OCI-LY1 (cell line): ENCODE results near the gene DPAGT1.

ENCODE experiments used
- H2AFZ ChIP-seq: fragments of 200-600 bp; sonication (generic), shearing (Covaris generic); 2 replicates; pipeline ENCODE4 v1.6.0; 2014; ENCODE audit warnings: antibody characterized with exemption, mild to moderate bottlenecking, low read length
- H3F3A ChIP-seq: fragments of 200-600 bp; sonication (generic), shearing (Covaris generic); 2 replicates; pipeline ENCODE4 v1.6.0; 2014; ENCODE audit warnings: mild to moderate bottlenecking, antibody characterized with exemption, low read length, moderate library complexity; ENCODE audit not compliant: insufficient read depth
- H3K27ac ChIP-seq: fragments of 200-600 bp; sonication (generic); 2 replicates; pipeline ENCODE4 v1.5.1; 2014; ENCODE audit warnings: low read length, mixed run types, mild to moderate bottlenecking, low read depth; ENCODE audit not compliant: poor library complexity, severe bottlenecking
- H3K27me3 ChIP-seq: fragments of 200-600 bp; sonication (generic); 2 replicates; pipeline ENCODE4 v1.6.0; 2014; ENCODE audit warnings: antibody characterized with exemption, mild to moderate bottlenecking, low read length, moderate library complexity; ENCODE audit not compliant: insufficient read depth
- H3K36me3 ChIP-seq: fragments of 200-600 bp; sonication (generic); 2 replicates; pipeline ENCODE4 v1.6.1; 2014; ENCODE audit warnings: mild to moderate bottlenecking, antibody characterized with exemption, low read length, moderate library complexity, mixed read lengths; ENCODE audit not compliant: insufficient read depth
- H3K4me1 ChIP-seq: fragments of 200-600 bp; sonication (generic); 2 replicates; pipeline ENCODE4 v1.5.1; 2014; ENCODE audit warnings: mild to moderate bottlenecking, low read length, moderate library complexity; ENCODE audit not compliant: insufficient read depth, severe bottlenecking
- H3K4me2 ChIP-seq: fragments of 200-600 bp; sonication (generic), shearing (Covaris generic); 2 replicates; pipeline ENCODE4 v1.6.1; 2014; ENCODE audit warnings: low read length
- H3K4me3 ChIP-seq: fragments of 200-600 bp; sonication (generic); 2 replicates; pipeline ENCODE4 v1.5.1; 2014; ENCODE audit warnings: low read length, low read depth, mild to moderate bottlenecking, mixed read lengths; ENCODE audit not compliant: poor library complexity, severe bottlenecking
- H3K79me2 ChIP-seq: fragments of 200-600 bp; shearing (Covaris generic); 2 replicates; pipeline ENCODE4 v1.6.1; 2016; ENCODE audit warnings: mixed run types, low read length, mixed read lengths; ENCODE audit not compliant: insufficient read depth
- H3K9ac ChIP-seq: fragments of 200-600 bp; sonication (generic), shearing (Covaris generic); 2 replicates; pipeline ENCODE4 v1.6.1; 2014; ENCODE audit warnings: mild to moderate bottlenecking, low read length, mixed read lengths
- H3K9me2 ChIP-seq: fragments of 200-600 bp; sonication (generic), shearing (Covaris generic); 2 replicates; pipeline ENCODE4 v1.6.1; 2014; ENCODE audit warnings: low read depth, mild to moderate bottlenecking, low read length, mixed read lengths
- H3K9me3 ChIP-seq: fragments of 200-600 bp; shearing (Covaris generic); 2 replicates; pipeline ENCODE4 v1.6.1; 2014; ENCODE audit warnings: low read length, mixed read lengths
- H4K20me1 ChIP-seq: fragments of 200-600 bp; sonication (generic), shearing (Covaris generic); 2 replicates; pipeline ENCODE4 v1.6.0; 2016; ENCODE audit warnings: mild to moderate bottlenecking, low read length; ENCODE audit not compliant: insufficient read depth
- CTCF ChIP-seq: fragments of 200-600 bp; sonication (generic), shearing (Covaris generic); IDR thresholded peaks from 2 replicates; pipeline ENCODE4 v1.5.1; 2017; ENCODE audit warnings: mild to moderate bottlenecking, antibody characterized with exemption, low read length, moderate library complexity, mixed read lengths
- EZH2 ChIP-seq: fragments of 200-600 bp; sonication (generic), shearing (Covaris generic); IDR thresholded peaks from 2 replicates; pipeline ENCODE4 v1.8.0; 2017; ENCODE audit warnings: borderline replicate concordance, mixed run types, mild to moderate bottlenecking, antibody characterized with exemption, low read length, moderate library complexity, mixed read lengths

Gene DPAGT1

GRCh38 chr11:119100246-119100970 is 1.2 kb downstream of the DPAGT1 start:
- Histone ChIP-seq H2AFZ (no peak overlapping the region), H3K79me2 (no peaks in the 10 kb centered on the region)
- TF ChIP-seq CTCF (peak; percentile 52), EZH2 (no peak)

GRCh38 chr11:119099711-119100110 is 1.9 kb downstream of the DPAGT1 start:
- peak overlapping the region; percentile 97; the same call in 1 of the 2 replicates for H3K4me2 ChIP-seq
- no peaks in the 10 kb centered on the region for H4K20me1 ChIP-seq
- no peaks in the 10 kb centered on the region for H3K9me3 ChIP-seq
- H3K36me3 ChIP-seq: peaks cover 36% of the 10 kb centered on the region
- H3K4me1 ChIP-seq: peaks cover 47% of the 10 kb centered on the region
- H2AFZ ChIP-seq: no peak overlapping the region
- H3K9me2 ChIP-seq: no peaks in the 10 kb centered on the region
- no peaks in the 10 kb centered on the region; the same call in 1 of the 2 replicates for H3F3A ChIP-seq
- H3K4me3 ChIP-seq: peak overlapping the region; percentile 98
- H3K27ac ChIP-seq: peak overlapping the region; percentile 36
- H3K79me2 ChIP-seq: peaks cover 4% of the 10 kb centered on the region; the same call in 1 of the 2 replicates
- TF ChIP-seq CTCF (no peak), EZH2 (no peak)
- no peak overlapping the region; the same call in 1 of the 2 replicates for H3K9ac ChIP-seq
- H3K27me3 ChIP-seq: no peaks in the 10 kb centered on the region

More at GRCh38 chr11:119100246-119100970, 1.2 kb downstream of the DPAGT1 start:
- H3K9me3 ChIP-seq: no peaks in the 10 kb centered on the region
- H3K27ac ChIP-seq: peak overlapping the region; percentile 36
- no peaks in the 10 kb centered on the region; the same call in 1 of the 2 replicates for H3F3A ChIP-seq
- peaks cover 32% of the 10 kb centered on the region for H3K36me3 ChIP-seq
- peak overlapping the region; percentile 97 for H3K4me2 ChIP-seq
- H3K9ac ChIP-seq: peak overlapping the region; percentile 88
- no peaks in the 10 kb centered on the region for H3K9me2 ChIP-seq
- peaks cover 47% of the 10 kb centered on the region for H3K4me1 ChIP-seq
- no peaks in the 10 kb centered on the region for H4K20me1 ChIP-seq
- no peaks in the 10 kb centered on the region for H3K27me3 ChIP-seq
- H3K4me3 ChIP-seq: peak overlapping the region; percentile 98

GRCh38 chr11:119095066-119095880 is 6.4 kb downstream of the DPAGT1 start:
- H3K79me2 ChIP-seq: peaks cover 18% of the 10 kb centered on the region
- H2AFZ ChIP-seq: no peak overlapping the region
- peaks cover 75% of the 10 kb centered on the region for H3K36me3 ChIP-seq
- H3K4me3 ChIP-seq: peak overlapping the region; percentile 100
- H3K9me3 ChIP-seq: no peaks in the 10 kb centered on the region
- H3K4me1 ChIP-seq: peaks cover 44% of the 10 kb centered on the region
- no peaks in the 10 kb centered on the region for H3K9me2 ChIP-seq
- TF ChIP-seq EZH2 (no peak), CTCF (no peak)
- peak overlapping the region; percentile 86 for H3K27ac ChIP-seq
- no peaks in the 10 kb centered on the region for H4K20me1 ChIP-seq
- peak overlapping the region; percentile 97 for H3K4me2 ChIP-seq
- no peaks in the 10 kb centered on the region for H3K27me3 ChIP-seq
- peak overlapping the region; percentile 100 for H3K9ac ChIP-seq
- peaks cover 3% of the 10 kb centered on the region for H3F3A ChIP-seq
